K562 (cell line): ENCODE measurements around the gene ACP5. TPM values are rescaled to one million over a fixed set of nuclear protein-coding genes. Genes with fewer than 3 reads are reported as not detected.
A peak's percentile ranks its signal among the peaks of the same experiment; 100 is the strongest.

ENCODE experiments used
- ADNP ChIP-seq: fragments of 200-800 bp; sonication (Bioruptor generic); IDR thresholded peaks from 2 replicates; pipeline ENCODE4 v1.6.1; 2016; ENCODE audit warnings: missing genetic modification characterization, missing compliant biosample characterization
- BDP1 ChIP-seq: IDR thresholded peaks from 3 replicates; pipeline ENCODE4 v1.6.1; 2011; ENCODE audit not compliant: insufficient read length, insufficient read depth
- EZH2 ChIP-seq: IDR thresholded peaks from 2 replicates; pipeline ENCODE4 v1.6.1; 2012; ENCODE audit warnings: low read depth, mild to moderate bottlenecking, inconsistent platforms, low read length, borderline replicate concordance
- FUS ChIP-seq: fragments of 200-400 bp; formaldehyde crosslinking; optimal IDR thresholded peaks from 2 replicates; pipeline ENCODE3; 2017; ENCODE audit warnings: low read depth, low read length
- GATAD2B ChIP-seq: fragments of 450-650 bp; IDR thresholded peaks from 2 replicates; pipeline ENCODE4 v1.6.1; 2017; ENCODE audit warnings: mild to moderate bottlenecking, borderline replicate concordance
- MEIS2 ChIP-seq: fragments of 450-650 bp; IDR thresholded peaks from 2 replicates; pipeline ENCODE4 v1.6.1; 2014; ENCODE audit warnings: mild to moderate bottlenecking; ENCODE audit not compliant: partially characterized antibody
- MTA2 ChIP-seq: fragments of 450-650 bp; IDR thresholded peaks from 2 replicates; pipeline ENCODE4 v1.6.1; 2016; ENCODE audit warnings: low read depth
- MYC ChIP-seq, 2 experiments: fragments of 250-450 bp in 1 of 2; sonication (Bioruptor Pico) in 1 of 2; IDR thresholded peaks; 2 replicates each; pipeline versions ENCODE4 v1.5.1 to v1.6.1; 2012 to 2021; ENCODE audit warnings: low read depth in 2 of 2, borderline replicate concordance in 1 of 2, improper control_type of control experiment in 1 of 2, low read length in 1 of 2, mild to moderate bottlenecking in 1 of 2, moderate library complexity in 1 of 2
- NR2C2 ChIP-seq, 2 experiments: fragments of 200-800 bp in 1 of 2; sonication (Bioruptor generic) in 1 of 2; sonication (generic) in 1 of 2; formaldehyde crosslinking in 1 of 2; IDR thresholded peaks; 2 replicates each; pipeline versions ENCODE4 v1.6.1 to v1.8.0; 2016 to 2022; ENCODE audit warnings: mild to moderate bottlenecking in 1 of 2, missing compliant biosample characterization in 1 of 2, missing genetic modification characterization in 1 of 2, missing genetic modification reagents in 1 of 2
- PCBP2 ChIP-seq: fragments of 200-400 bp; formaldehyde crosslinking; IDR thresholded peaks from 2 replicates; pipeline ENCODE4 v1.6.1; 2018; ENCODE audit warnings: low read length, low read depth, mild to moderate bottlenecking, moderate library complexity; ENCODE audit not compliant: poor library complexity, severe bottlenecking
- POLR3A ChIP-seq: IDR thresholded peaks from 2 replicates; pipeline ENCODE4 v1.6.1; 2011; ENCODE audit warnings: borderline replicate concordance, mild to moderate bottlenecking, moderate library complexity; ENCODE audit not compliant: insufficient read length, insufficient read depth; ENCODE audit errors: extremely low read depth
- POLR3G ChIP-seq: IDR thresholded peaks from 2 replicates; pipeline ENCODE4 v1.6.1; 2011; ENCODE audit not compliant: insufficient read length, insufficient replicate concordance; ENCODE audit errors: extremely low read depth
- SIN3A ChIP-seq, 2 experiments: fragments of 150-350 bp in 1 of 2; IDR thresholded peaks; 2 replicates each; pipeline ENCODE4 v1.6.1; 2011 to 2016; ENCODE audit warnings: borderline replicate concordance in 2 of 2, low read depth in 2 of 2, low read length in 2 of 2, mild to moderate bottlenecking in 2 of 2, moderate library complexity in 2 of 2; ENCODE audit not compliant: control insufficient read depth in 1 of 2
- SRSF9 ChIP-seq: fragments of 200-400 bp; formaldehyde crosslinking; IDR thresholded peaks from 2 replicates; pipeline ENCODE4 v1.6.1; 2017; ENCODE audit warnings: low read depth, low read length, borderline replicate concordance
- STAG1 ChIP-seq: sonication (generic); formaldehyde crosslinking; IDR thresholded peaks from 2 replicates; pipeline ENCODE4 v1.5.0; 2020; ENCODE audit warnings: missing genetic modification reagents, borderline replicate concordance
- ZNF354B ChIP-seq: fragments of 250-450 bp; sonication (Bioruptor Pico); IDR thresholded peaks from 2 replicates; pipeline ENCODE4 v1.4.0; 2020
- ZZZ3 ChIP-seq: fragments of 450-650 bp; IDR thresholded peaks from 2 replicates; pipeline ENCODE4 v1.6.1; 2016; ENCODE audit warnings: antibody characterized with exemption, mild to moderate bottlenecking, moderate library complexity
- polyA plus RNA-seq, 8 experiments: library from polyadenylated mRNA; depleted of rRNA in 4 of 8; stranded (reverse) in 5 of 8; unstranded in 3 of 8; fragments of >200 nt; fragmentation: Nextera tagmentation in 2 of 8; fragmentation: Illumina TruSeq in 1 of 8; extraction: Ambion mirVana in 2 of 8; extraction: Trizol in 1 of 8; gene quantifications; 2 replicates each; pipeline versions ENCODE4 v1.2.1 to v1.2.3, GENCODE V29; 2011 to 2014; ENCODE audit warnings: inconsistent platforms in 1 of 8, missing spikeins in 1 of 8
- total RNA-seq, 7 experiments: library from RNA; depleted of rRNA in 6 of 7; stranded (reverse); fragments of >200 nt in 6 of 7; fragmentation: Illumina TruSeq in 2 of 7; extraction: Trizol in 2 of 7; gene quantifications; 2 replicates each; pipeline versions ENCODE4 v1.2.1 to v1.2.3, GENCODE V29; 2011 to 2021; ENCODE audit warnings: low replicate concordance in 1 of 7
- TF ChIP-seq, protein P1 (sequence below): IDR thresholded peaks from 2 replicates; pipeline ENCODE4 v1.6.1; 2011; ENCODE audit not compliant: insufficient read length; ENCODE audit errors: extremely low read depth
- TF ChIP-seq, protein P2 (sequence below): fragments of 450-650 bp; formaldehyde crosslinking; IDR thresholded peaks from 2 replicates; pipeline ENCODE4 v1.4.0; 2020; ENCODE audit warnings: mild to moderate bottlenecking, moderate library complexity
- TF ChIP-seq, protein P3 (sequence below): fragments of 250-450 bp; sonication (Bioruptor Pico); IDR thresholded peaks from 2 replicates; pipeline ENCODE4 v1.8.0; 2021; ENCODE audit warnings: moderate library complexity, mild to moderate bottlenecking, inconsistent platforms
- TF ChIP-seq, protein P4 (sequence below): fragments of 150-350 bp; conservative IDR thresholded peaks from 2 replicates; pipeline ENCODE4 v1.6.1; 2014; ENCODE audit warnings: low read length

The ACP5 gene
- total and polyA plus RNA-seq, 9 of the 15 experiments (the other 6 are each of a cell fraction or from before 2014, with no cell fraction given): 0.06 to 1.1 (median 0.31) TPM; not detected in 1

DNA sequence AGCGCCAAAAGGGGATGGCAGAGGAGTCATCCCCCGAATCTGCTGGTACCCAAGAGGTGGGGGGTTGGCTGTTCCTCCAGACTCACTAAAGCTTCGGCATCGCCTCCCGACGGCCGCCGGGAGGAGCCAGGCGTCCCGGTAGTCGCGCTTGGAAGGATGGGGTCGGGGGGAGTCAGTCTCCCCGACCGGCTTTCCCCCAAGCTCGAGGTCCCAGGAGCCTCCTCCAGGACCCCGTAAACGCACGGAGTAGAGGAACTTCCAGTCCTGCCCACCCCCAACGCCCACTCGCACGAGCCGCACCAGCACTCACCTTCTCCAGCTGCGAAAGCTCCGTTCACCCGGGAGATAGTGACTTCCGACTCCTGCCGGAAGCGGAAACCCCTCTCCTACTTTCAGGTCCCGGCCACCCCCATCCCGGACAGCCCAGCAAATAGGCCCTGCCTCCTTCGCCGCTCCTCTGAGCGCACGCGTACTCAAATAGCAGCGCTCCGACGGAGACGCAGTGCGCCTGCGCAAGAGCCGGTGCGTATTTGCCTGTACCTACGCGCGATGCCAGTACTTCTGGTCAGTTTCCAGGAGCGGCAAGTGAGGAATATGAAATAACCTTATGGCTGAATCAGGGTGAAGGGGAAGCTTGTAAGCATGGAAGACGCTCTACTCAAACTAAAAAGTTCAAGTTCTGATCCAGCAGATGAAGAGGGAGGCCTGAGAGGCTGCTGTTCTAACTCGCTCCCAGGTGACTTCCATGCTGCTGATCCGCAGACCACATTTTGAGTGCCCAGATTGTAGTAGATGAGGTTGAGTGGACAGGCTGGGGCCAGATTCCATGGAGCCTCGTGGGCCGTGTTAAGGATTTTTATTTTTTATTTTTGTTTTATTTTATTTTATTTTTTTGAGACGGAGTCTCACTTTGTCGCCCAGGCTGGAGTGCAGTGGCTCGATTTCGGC, 18.3 kb downstream of the ACP5 start, which contains the start of gene ELOF1 (continued):
- TF ChIP-seq, protein P1, sequence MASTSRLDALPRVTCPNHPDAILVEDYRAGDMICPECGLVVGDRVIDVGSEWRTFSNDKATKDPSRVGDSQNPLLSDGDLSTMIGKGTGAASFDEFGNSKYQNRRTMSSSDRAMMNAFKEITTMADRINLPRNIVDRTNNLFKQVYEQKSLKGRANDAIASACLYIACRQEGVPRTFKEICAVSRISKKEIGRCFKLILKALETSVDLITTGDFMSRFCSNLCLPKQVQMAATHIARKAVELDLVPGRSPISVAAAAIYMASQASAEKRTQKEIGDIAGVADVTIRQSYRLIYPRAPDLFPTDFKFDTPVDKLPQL: no peak
- TF ChIP-seq ZNF354B (CRISPR knock-in tag): no peak
- TF ChIP-seq, protein P2, sequence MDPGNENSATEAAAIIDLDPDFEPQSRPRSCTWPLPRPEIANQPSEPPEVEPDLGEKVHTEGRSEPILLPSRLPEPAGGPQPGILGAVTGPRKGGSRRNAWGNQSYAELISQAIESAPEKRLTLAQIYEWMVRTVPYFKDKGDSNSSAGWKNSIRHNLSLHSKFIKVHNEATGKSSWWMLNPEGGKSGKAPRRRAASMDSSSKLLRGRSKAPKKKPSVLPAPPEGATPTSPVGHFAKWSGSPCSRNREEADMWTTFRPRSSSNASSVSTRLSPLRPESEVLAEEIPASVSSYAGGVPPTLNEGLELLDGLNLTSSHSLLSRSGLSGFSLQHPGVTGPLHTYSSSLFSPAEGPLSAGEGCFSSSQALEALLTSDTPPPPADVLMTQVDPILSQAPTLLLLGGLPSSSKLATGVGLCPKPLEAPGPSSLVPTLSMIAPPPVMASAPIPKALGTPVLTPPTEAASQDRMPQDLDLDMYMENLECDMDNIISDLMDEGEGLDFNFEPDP (CRISPR knock-in tag): no peak
- TF ChIP-seq MTA2: no peak
- no peak for TF ChIP-seq NR2C2 (CRISPR knock-in tag; IDR thresholded peaks at IDR 0.05)
- no peak; the same call in none of the 2 replicates for TF ChIP-seq NR2C2 (tag; IDR thresholded peaks at IDR 0.05)
- TF ChIP-seq, protein P3, sequence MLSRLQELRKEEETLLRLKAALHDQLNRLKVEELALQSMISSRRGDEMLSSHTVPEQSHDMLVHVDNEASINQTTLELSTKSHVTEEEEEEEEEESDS (CRISPR knock-in tag): no peak
- peak; percentile 93 to 96 for TF ChIP-seq SIN3A (IDR thresholded peaks at IDR 0.05; ENCODE audit: borderline replicate concordance in 2 of 2, control insufficient read depth in 1 of 2, low read depth in 2 of 2, low read length in 2 of 2)
- no peak for TF ChIP-seq PCBP2
- TF ChIP-seq, protein P4, sequence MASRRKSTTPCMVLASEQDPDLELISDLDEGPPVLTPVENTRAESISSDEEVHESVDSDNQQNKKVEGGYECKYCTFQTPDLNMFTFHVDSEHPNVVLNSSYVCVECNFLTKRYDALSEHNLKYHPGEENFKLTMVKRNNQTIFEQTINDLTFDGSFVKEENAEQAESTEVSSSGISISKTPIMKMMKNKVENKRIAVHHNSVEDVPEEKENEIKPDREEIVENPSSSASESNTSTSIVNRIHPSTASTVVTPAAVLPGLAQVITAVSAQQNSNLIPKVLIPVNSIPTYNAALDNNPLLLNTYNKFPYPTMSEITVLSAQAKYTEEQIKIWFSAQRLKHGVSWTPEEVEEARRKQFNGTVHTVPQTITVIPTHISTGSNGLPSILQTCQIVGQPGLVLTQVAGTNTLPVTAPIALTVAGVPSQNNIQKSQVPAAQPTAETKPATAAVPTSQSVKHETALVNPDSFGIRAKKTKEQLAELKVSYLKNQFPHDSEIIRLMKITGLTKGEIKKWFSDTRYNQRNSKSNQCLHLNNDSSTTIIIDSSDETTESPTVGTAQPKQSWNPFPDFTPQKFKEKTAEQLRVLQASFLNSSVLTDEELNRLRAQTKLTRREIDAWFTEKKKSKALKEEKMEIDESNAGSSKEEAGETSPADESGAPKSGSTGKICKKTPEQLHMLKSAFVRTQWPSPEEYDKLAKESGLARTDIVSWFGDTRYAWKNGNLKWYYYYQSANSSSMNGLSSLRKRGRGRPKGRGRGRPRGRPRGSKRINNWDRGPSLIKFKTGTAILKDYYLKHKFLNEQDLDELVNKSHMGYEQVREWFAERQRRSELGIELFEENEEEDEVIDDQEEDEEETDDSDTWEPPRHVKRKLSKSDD: no peak
- no peak for TF ChIP-seq BDP1
- no peak for TF ChIP-seq POLR3A
- no peak for TF ChIP-seq STAG1
- no peak for TF ChIP-seq ADNP (tag)
- no peak for TF ChIP-seq FUS
- peak; percentile 95 for TF ChIP-seq MEIS2
- TF ChIP-seq ZZZ3: no peak
- no peak for TF ChIP-seq POLR3G
- no peak for TF ChIP-seq GATAD2B
- peak; percentile 62 for TF ChIP-seq MYC (IDR thresholded peaks at IDR 0.05; ENCODE audit: low read depth, low read length)
- no peak for TF ChIP-seq MYC (CRISPR knock-in tag; IDR thresholded peaks at IDR 0.05; ENCODE audit: borderline replicate concordance, low read depth)
- no peak for TF ChIP-seq SRSF9
- no peak for TF ChIP-seq EZH2
